Kidney (tissue), 14 donors: ENCODE results near the gene NF2. TPM values are rescaled to one million over a fixed set of nuclear protein-coding genes. Genes with fewer than 3 reads are reported as not detected.

Experiments
- DNase-seq, 5 donors: peaks; one replicate each; pipeline ENCODE4 v3.0.0-alpha.2; 2013 to 2020
- FAIRE-seq: peaks from 2 replicates; lab custom pipeline; 2012; peaks lifted over from hg19 to GRCh38; lab: Jason Lieb, UNC
- H3K27ac ChIP-seq, 2 donors: one replicate each; pipeline ENCODE4 v1.7.0; 2013; ENCODE audit warnings: low read depth in 2 of 2, low read length in 2 of 2, inconsistent platforms in 1 of 2
- H3K27me3 ChIP-seq: one replicate; pipeline ENCODE4 v1.7.1; 2013; ENCODE audit warnings: low read length, inconsistent platforms; ENCODE audit not compliant: control insufficient read depth, insufficient read depth
- H3K36me3 ChIP-seq, 3 donors: one replicate each; pipeline versions ENCODE4 v1.7.0 to v1.7.1; 2013; ENCODE audit warnings: low read length in 3 of 3, control low read depth in 1 of 3, inconsistent platforms in 1 of 3; ENCODE audit not compliant: insufficient read depth in 3 of 3, control insufficient read depth in 2 of 3
- H3K4me1 ChIP-seq, 3 donors: one replicate each; pipeline versions ENCODE4 v1.7.0 to v1.7.1; 2013; ENCODE audit warnings: low read length in 3 of 3, inconsistent platforms in 1 of 3, low read depth in 1 of 3; ENCODE audit not compliant: control insufficient read depth in 2 of 3, insufficient read depth in 2 of 3
- H3K4me3 ChIP-seq, 3 donors: one replicate each; pipeline versions ENCODE4 v1.7.0 to v1.8.1; 2013; ENCODE audit warnings: low read length in 3 of 3, control low read depth in 1 of 3, inconsistent platforms in 1 of 3
- H3K9ac ChIP-seq, 3 donors: one replicate each; pipeline versions ENCODE4 v1.7.0 to v1.7.1; 2013; ENCODE audit warnings: low read length in 3 of 3, control low read depth in 1 of 3, inconsistent platforms in 1 of 3
- H3K9me3 ChIP-seq, 3 donors: one replicate each; pipeline versions ENCODE4 v1.7.0 to v1.7.1; 2013; ENCODE audit warnings: low read length in 3 of 3, control low read depth in 1 of 3, inconsistent platforms in 1 of 3; ENCODE audit not compliant: control insufficient read depth in 2 of 3, insufficient read depth in 1 of 3
- intact Hi-C: fragments of 100-400 bp; cut with DNase I; formaldehyde crosslinking; loops from one replicate; pipeline ENCODE4 v1.11.1; 2022
- polyA plus RNA-seq: library from polyadenylated mRNA; stranded (reverse); fragments of 350-450 nt; fragmentation: Illumina TruSeq; extraction: RNeasy Lipid Tissue Mini Kit (QIAGEN cat#74804); gene quantifications from one replicate; pipeline ENCODE4 v1.2.3, GENCODE V29; 2014; ENCODE audit warnings: low read depth, low replicate concordance; ENCODE audit not compliant: insufficient read depth
- total RNA-seq: library from RNA; stranded (reverse); fragmentation: NEBNext Ultra II Directional; extraction: Animal tissue kit (Norgen Biotek cat#: 25700); gene quantifications from one replicate; pipeline ENCODE4 v1.2.1, GENCODE V29; 2021
- TF ChIP-seq, protein P1 (sequence below): IDR thresholded peaks from 3 replicates; pipeline ENCODE4 v1.5.1; 2012; ENCODE audit warnings: mild to moderate bottlenecking, moderate library complexity, borderline replicate concordance; ENCODE audit not compliant: insufficient read depth; ENCODE audit errors: extremely low read depth
- donor health status: control.
- donor health status: control.
- donor health status: control.
- donor health status: control.
- donor health status: control.
- donor health status: DM: yes; HTN: yes; CAD: no.
- donor health status: Normal renal cell carcinoma (clear cell type).

Gene NF2
- total and polyA plus RNA-seq, 2 donors from 2014 or later = 15.4 to 60.6 TPM

DNA sequence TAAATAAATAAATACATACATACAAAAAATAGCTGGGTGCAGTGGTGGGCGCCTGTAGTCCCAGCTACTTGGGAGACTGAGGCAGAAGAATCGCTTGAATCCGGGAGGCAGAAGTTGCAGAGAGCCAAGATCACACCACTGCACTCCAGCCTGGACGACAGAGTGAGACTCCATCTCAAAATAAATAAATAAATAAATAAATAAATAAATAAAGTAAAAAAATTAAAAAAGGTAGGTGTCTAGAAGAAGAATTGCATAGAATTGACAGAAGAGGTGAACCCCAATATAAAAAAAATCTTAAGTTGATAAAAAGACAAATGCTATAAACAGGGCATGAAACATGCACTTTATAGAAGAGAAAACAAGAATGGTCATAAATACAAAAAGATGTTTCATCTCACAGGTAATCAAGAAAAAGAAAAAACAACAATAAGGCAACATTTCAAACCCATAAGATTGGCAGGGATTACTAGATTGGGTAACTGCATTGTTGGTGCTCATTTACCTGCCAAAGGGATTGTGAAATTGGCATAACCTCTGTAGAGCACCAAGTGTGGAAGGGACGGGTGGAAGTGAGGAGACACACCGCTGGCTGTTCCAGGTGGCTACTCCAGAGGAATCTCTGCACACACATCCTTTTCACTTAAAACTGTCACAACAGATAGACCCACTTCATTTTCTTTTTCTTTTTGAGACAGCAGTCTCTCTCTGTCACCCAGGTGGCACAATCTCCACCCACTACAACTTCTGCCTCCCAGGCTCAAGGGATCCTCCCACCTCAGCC is 44.7 kb downstream of the NF2 start:
- FAIRE-seq (no peak), DNase-seq (no peak)
- Histone ChIP-seq H3K4me1 (no peaks in the 10 kb centered on the region), H3K27me3 (no peaks in the 10 kb centered on the region), H3K9ac (no peak overlapping the region), H3K9me3 (no peaks in the 10 kb centered on the region), H3K36me3 (peaks cover 0 to 3% (median 0%) of the 10 kb centered on the region in 3 donors), H3K4me3 (no peak overlapping the region), H3K27ac (no peak overlapping the region)
- intact Hi-C loops = no loop called here
- TF ChIP-seq, protein P1, sequence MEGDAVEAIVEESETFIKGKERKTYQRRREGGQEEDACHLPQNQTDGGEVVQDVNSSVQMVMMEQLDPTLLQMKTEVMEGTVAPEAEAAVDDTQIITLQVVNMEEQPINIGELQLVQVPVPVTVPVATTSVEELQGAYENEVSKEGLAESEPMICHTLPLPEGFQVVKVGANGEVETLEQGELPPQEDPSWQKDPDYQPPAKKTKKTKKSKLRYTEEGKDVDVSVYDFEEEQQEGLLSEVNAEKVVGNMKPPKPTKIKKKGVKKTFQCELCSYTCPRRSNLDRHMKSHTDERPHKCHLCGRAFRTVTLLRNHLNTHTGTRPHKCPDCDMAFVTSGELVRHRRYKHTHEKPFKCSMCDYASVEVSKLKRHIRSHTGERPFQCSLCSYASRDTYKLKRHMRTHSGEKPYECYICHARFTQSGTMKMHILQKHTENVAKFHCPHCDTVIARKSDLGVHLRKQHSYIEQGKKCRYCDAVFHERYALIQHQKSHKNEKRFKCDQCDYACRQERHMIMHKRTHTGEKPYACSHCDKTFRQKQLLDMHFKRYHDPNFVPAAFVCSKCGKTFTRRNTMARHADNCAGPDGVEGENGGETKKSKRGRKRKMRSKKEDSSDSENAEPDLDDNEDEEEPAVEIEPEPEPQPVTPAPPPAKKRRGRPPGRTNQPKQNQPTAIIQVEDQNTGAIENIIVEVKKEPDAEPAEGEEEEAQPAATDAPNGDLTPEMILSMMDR = no peak

DNA sequence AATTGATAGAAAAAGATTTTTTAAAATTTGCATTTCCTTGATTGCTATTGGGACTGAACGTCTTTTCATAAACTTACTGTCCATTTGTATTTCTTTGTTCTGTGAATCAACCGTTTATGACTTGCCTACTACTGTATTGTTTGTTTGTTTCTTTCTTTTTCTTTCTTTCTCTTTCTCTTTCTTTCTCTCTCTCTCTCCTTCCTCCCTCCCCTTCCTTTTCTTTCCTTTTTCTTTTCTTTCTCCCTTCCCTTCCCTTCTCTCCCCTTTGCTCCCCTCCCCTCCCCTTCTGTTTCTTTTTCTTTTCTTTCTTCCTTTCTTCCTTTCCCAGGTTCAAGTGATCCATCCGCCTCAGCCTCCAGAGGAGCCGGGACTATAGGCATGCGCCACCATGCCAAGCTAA is 46.9 kb downstream of the NF2 start:
- Histone ChIP-seq H3K4me1 (no peaks in the 10 kb centered on the region), H3K9me3 (no peaks in the 10 kb centered on the region), H3K4me3 (no peak overlapping the region), H3K9ac (no peak overlapping the region), H3K27ac (no peak overlapping the region), H3K36me3 (peaks cover 0 to 3% (median 0%) of the 10 kb centered on the region in 3 donors), H3K27me3 (no peaks in the 10 kb centered on the region)
- intact Hi-C loops = no loop called here
- TF ChIP-seq, protein P1 = no peak
- DNase-seq = no peak
- FAIRE-seq = no peak

DNA sequence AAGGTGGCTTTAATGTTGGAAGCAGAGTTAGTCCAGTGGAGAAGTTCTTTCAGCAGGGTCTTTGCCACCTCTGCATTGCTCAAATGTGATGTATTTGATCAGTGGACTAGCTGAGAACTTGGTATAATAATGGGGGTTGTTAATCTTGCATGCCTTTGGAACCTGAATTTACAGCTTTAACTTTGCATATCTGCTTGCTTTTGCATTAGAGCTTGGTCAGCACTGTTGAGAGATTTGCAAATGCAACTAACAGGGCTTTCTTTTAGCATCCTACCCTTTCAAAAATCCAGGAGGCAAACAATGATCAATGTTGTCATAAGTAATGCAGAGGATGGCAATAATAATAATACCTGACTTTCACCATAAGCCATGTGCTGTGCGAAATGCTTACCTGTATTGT is 48.2 kb downstream of the NF2 start:
- Histone ChIP-seq H3K9ac (no peak overlapping the region), H3K4me1 (no peaks in the 10 kb centered on the region), H3K36me3 (no peaks in the 10 kb centered on the region), H3K27me3 (no peaks in the 10 kb centered on the region), H3K4me3 (no peak overlapping the region), H3K27ac (no peak overlapping the region), H3K9me3 (no peaks in the 10 kb centered on the region)
- no peak for FAIRE-seq
- TF ChIP-seq, protein P1 = no peak
- intact Hi-C loops = no loop called here
- DNase-seq = no peak
